ENCODE measurements around the gene CARHSP1.

Gene CARHSP1

GRCh38 chr16:8898660-8899318, 30.0 kb upstream of the CARHSP1 start:
- DNase-seq (ENCODE audit: low read depth, low spot score): no peak
- H3K36me3 ChIP-seq (ENCODE audit: insufficient read depth, low read length): peaks cover 95% of the 10 kb centered on the region
- H3K27ac ChIP-seq: no peak overlapping the region
- H3K9me3 ChIP-seq (ENCODE audit: low read depth, low read length): no peaks in the 10 kb centered on the region
- TF ChIP-seq EZH2 (IDR thresholded peaks at IDR 0.05): no peak
- TF ChIP-seq FOXP2 (optimal IDR thresholded peaks at IDR 0.05; ENCODE audit: control extremely low read depth, extremely low read length, insufficient read depth): no peak
- TF ChIP-seq POLR2AphosphoS5 (IDR thresholded peaks at IDR 0.05; ENCODE audit: borderline replicate concordance, low read depth, low read length): no peak
- H3K4me3 ChIP-seq: no peak overlapping the region
- H3K9ac ChIP-seq (ENCODE audit: insufficient read length): no peak overlapping the region

DNA sequence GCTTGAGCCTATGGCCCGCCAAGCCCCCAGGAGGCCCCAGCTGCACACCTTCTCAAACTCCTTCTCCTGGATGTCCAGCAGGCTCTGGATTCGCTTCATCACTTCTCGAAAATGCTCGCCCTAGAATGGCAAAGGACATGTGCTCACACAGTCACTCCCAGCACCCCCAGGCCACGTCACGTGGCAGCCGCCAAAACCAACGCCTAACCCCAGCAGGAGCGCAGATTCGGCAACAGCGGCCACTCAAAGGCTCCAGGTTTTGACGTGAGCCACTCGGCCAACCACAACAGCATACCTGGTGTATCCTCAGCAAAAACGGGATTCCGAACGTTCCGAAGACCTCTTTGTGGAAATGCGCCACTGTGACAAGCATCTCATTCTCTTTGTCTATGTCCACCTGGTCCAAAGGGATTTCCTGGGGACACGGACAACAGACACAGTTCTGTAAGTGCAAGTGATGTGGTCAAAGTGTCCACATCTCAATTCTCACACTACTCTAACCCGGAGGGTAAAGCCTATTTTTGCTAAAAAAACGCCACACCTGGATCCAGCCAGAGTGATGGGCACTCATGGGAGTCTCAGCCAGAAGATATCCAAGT, 26.0 kb upstream of the CARHSP1 start:
- no peak for DNase-seq (ENCODE audit: low read depth, low spot score)
- Histone ChIP-seq H3K36me3 (ENCODE audit: insufficient read depth, low read length) (peaks cover 91% of the 10 kb centered on the region), H3K4me3 (no peak overlapping the region), H3K9ac (ENCODE audit: insufficient read length) (no peak overlapping the region), H3K27ac (no peak overlapping the region), H3K9me3 (ENCODE audit: low read depth, low read length) (no peaks in the 10 kb centered on the region)
- no peak for TF ChIP-seq EZH2 (IDR thresholded peaks at IDR 0.05)
- no peak for TF ChIP-seq FOXP2 (optimal IDR thresholded peaks at IDR 0.05; ENCODE audit: control extremely low read depth, extremely low read length, insufficient read depth)
- no peak for TF ChIP-seq POLR2AphosphoS5 (IDR thresholded peaks at IDR 0.05; ENCODE audit: borderline replicate concordance, low read depth, low read length)

DNA sequence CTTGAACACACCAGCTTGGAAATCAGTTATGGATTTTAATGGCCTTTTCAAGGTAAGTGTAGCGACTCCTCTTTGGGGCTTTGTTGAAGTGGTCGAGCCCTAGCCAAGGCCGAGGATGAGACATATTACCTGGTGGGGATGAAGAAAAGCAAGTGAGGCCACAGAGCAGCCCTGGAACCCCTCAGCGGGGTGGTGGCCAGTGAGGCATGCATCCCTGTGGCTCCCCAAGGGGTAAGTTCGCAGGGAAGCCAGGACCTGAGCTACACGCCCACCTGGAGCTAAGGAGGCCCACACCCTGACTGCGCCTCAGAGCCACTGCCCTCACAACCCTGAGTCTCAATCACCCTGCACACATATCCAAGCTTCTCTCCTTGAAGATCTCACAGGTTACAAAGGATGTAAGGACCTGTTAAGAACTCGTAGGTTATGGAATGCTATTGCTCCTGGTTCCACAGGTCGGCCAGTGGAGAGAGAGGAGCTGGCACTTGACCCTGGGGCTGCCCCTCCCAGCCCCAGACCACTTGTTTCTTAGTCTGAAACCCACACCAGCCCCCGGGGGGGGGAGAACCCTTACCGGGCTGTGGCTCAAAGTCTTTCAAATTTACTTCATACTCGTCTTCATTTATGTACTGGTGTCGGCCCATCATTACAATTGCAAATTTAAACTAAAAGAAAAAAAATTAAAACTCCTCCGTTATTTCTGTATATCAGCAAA, 25.3 kb upstream of the CARHSP1 start:
- Histone ChIP-seq H3K9ac (ENCODE audit: insufficient read length) (no peak overlapping the region), H3K27ac (no peak overlapping the region), H3K4me3 (no peak overlapping the region), H3K36me3 (ENCODE audit: insufficient read depth, low read length) (peaks cover 85% of the 10 kb centered on the region), H3K9me3 (ENCODE audit: low read depth, low read length) (no peaks in the 10 kb centered on the region)
- DNase-seq (ENCODE audit: low read depth, low spot score): no peak
- no peak for TF ChIP-seq POLR2AphosphoS5 (IDR thresholded peaks at IDR 0.05; ENCODE audit: borderline replicate concordance, low read depth, low read length)
- TF ChIP-seq EZH2 (IDR thresholded peaks at IDR 0.05): no peak
- TF ChIP-seq FOXP2 (optimal IDR thresholded peaks at IDR 0.05; ENCODE audit: control extremely low read depth, extremely low read length, insufficient read depth): no peak

GRCh38 chr16:8893426-8893825, 24.6 kb upstream of the CARHSP1 start:
- TF ChIP-seq FOXP2 (optimal IDR thresholded peaks at IDR 0.05; ENCODE audit: control extremely low read depth, extremely low read length, insufficient read depth) (no peak), EZH2 (IDR thresholded peaks at IDR 0.05) (no peak), POLR2AphosphoS5 (IDR thresholded peaks at IDR 0.05; ENCODE audit: borderline replicate concordance, low read depth, low read length) (no peak)
- no peak overlapping the region for H3K4me3 ChIP-seq
- H3K9ac ChIP-seq (ENCODE audit: insufficient read length): no peak overlapping the region
- no peaks in the 10 kb centered on the region for H3K9me3 ChIP-seq (ENCODE audit: low read depth, low read length)
- 0 out of 2 replicates have a peak overlapping the region, but pooled peaks have one; percentile 46 for H3K27ac ChIP-seq
- H3K36me3 ChIP-seq (ENCODE audit: insufficient read depth, low read length): peaks cover 78% of the 10 kb centered on the region
- DNase-seq (ENCODE audit: low read depth, low spot score): no peak

- DNase-seq (ENCODE audit: low read depth, low spot score): no peak
- no peaks in the 10 kb centered on the region for H3K9me3 ChIP-seq (ENCODE audit: low read depth, low read length)
- 0 out of 2 replicates have a peak overlapping the region, but pooled peaks have one; percentile 26 for H3K27ac ChIP-seq
- TF ChIP-seq POLR2AphosphoS5 (IDR thresholded peaks at IDR 0.05; ENCODE audit: borderline replicate concordance, low read depth, low read length): no peak
- H3K9ac ChIP-seq (ENCODE audit: insufficient read length): no peak overlapping the region
- no peak overlapping the region for H3K4me3 ChIP-seq
- peaks cover 68% of the 10 kb centered on the region for H3K36me3 ChIP-seq (ENCODE audit: insufficient read depth, low read length)
Measured at GRCh38 chr16:8892101-8892575, 23.3 kb upstream of the CARHSP1 start.

- TF ChIP-seq EZH2 (IDR thresholded peaks at IDR 0.05): no peak
- TF ChIP-seq POLR2AphosphoS5 (IDR thresholded peaks at IDR 0.05; ENCODE audit: borderline replicate concordance, low read depth, low read length): no peak
- no peak for TF ChIP-seq FOXP2 (optimal IDR thresholded peaks at IDR 0.05; ENCODE audit: control extremely low read depth, extremely low read length, insufficient read depth)
- Histone ChIP-seq H3K27ac (no peak overlapping the region), H3K4me3 (no peak overlapping the region), H3K36me3 (ENCODE audit: insufficient read depth, low read length) (peaks cover 53% of the 10 kb centered on the region), H3K9ac (ENCODE audit: insufficient read length) (no peak overlapping the region), H3K9me3 (ENCODE audit: low read depth, low read length) (no peaks in the 10 kb centered on the region)
- DNase-seq (ENCODE audit: low read depth, low spot score): no peak
Measured at GRCh38 chr16:8890549-8890921, 21.7 kb upstream of the CARHSP1 start.

GRCh38 chr16:8889893-8890548, 21.2 kb upstream of the CARHSP1 start:
- no peak overlapping the region for H3K9ac ChIP-seq (ENCODE audit: insufficient read length)
- H3K36me3 ChIP-seq (ENCODE audit: insufficient read depth, low read length): peaks cover 48% of the 10 kb centered on the region

More at GRCh38 chr16:8889893-8890548, 21.2 kb upstream of the CARHSP1 start:
- DNase-seq (ENCODE audit: low read depth, low spot score): no peak
- TF ChIP-seq EZH2 (IDR thresholded peaks at IDR 0.05) (no peak), POLR2AphosphoS5 (IDR thresholded peaks at IDR 0.05; ENCODE audit: borderline replicate concordance, low read depth, low read length) (no peak; the same call in 1 of the 2 replicates), FOXP2 (optimal IDR thresholded peaks at IDR 0.05; ENCODE audit: control extremely low read depth, extremely low read length, insufficient read depth) (no peak)
- Histone ChIP-seq H3K4me3 (no peak overlapping the region), H3K9me3 (ENCODE audit: low read depth, low read length) (no peaks in the 10 kb centered on the region), H3K27ac (no peak overlapping the region)

Data from SK-N-MC (cell line).